Pancreas (tissue), 10 donors: Measurements from ENCODE around the gene TGM3. TPM values are rescaled to one million over a fixed set of nuclear protein-coding genes. Genes with fewer than 3 reads are reported as not detected.

Experiments used
- ATAC-seq, 4 donors: fragments of 200-7000 bp; cut with Tn5 transposase; one replicate each; pipeline versions ENCODE4 v1.8.0 to v1.9.1; 2020; ENCODE audit warnings: mild to moderate bottlenecking in 4 of 4, moderate library complexity in 4 of 4
- DNase-seq, 6 donors: peaks; one replicate each; pipeline ENCODE4 v3.0.0-alpha.2; 2020
- FAIRE-seq: peaks from 2 replicates; lab custom pipeline; 2012; peaks lifted over from hg19 to GRCh38; lab: Jason Lieb, UNC
- H3K27ac ChIP-seq, 4 donors: fragments of 200-600 bp; sonication (generic); 1 replicate in 3 of 4; 2 replicates in 1 of 4; pipeline versions ENCODE4 v1.5.0 to v1.8.0; 2020
- H3K27me3 ChIP-seq, 4 donors: fragments of 200-600 bp; one replicate each; pipeline ENCODE4 v1.8.0; 2021
- H3K36me3 ChIP-seq, 3 donors: fragments of 200-600 bp; sonication (generic) in 1 of 3; one replicate each; pipeline versions ENCODE4 v1.5.0 to v1.8.0; 2020 to 2021
- H3K4me1 ChIP-seq, 3 donors: fragments of 200-600 bp; one replicate each; pipeline ENCODE4 v1.8.0; 2021
- H3K4me3 ChIP-seq, 4 donors: fragments of 200-600 bp; sonication (generic) in 2 of 4; one replicate each; pipeline versions ENCODE4 v1.5.0 to v1.8.0; 2020 to 2021
- H3K9me3 ChIP-seq, 4 donors: fragments of 200-600 bp; one replicate each; pipeline ENCODE4 v1.8.0; 2021
- WGBS, 2 donors: extraction: QIAGEN DNeasy Blood & Tissue Kit; methylation state at CpG; one replicate each; pipeline ENCODE4 v1.1.7; 2013; 5-methylcytosine and 5-hydroxymethylcytosine counted together
- intact Hi-C, 3 donors: fragments of 100-400 bp; cut with DNase I; formaldehyde crosslinking; loops; one replicate each; pipeline versions ENCODE4 v1.11.1 to v1.14.2; 2022
- polyA plus RNA-seq, 2 donors: library from polyadenylated mRNA; stranded (reverse); fragments of 200-250 nt; gene quantifications; one replicate each; pipeline ENCODE4 v1.2.3, GENCODE V29; 2013
- total RNA-seq, 6 donors: library from RNA; stranded (reverse); fragmentation: NEBNext Ultra II Directional in 4 of 6; extraction: Animal tissue kit (Norgen Biotek cat#: 25700) in 4 of 6; gene quantifications; one replicate each; pipeline versions ENCODE4 v1.2.1 to v1.2.4, GENCODE V29; 2021 to 2023
- TF ChIP-seq, protein P1 (sequence below), 4 donors: fragments of 200-600 bp; sonication (generic) in 3 of 4; IDR thresholded peaks; one replicate each; pipeline versions ENCODE4 v1.5.0 to v1.8.0; 2021; ENCODE audit warnings: antibody characterized with exemption in 4 of 4
- donor health status: healthy with polysubstance abuse.
- donor health status: DM: no; HTN: no; CAD: no; lungs with moderate emphysema.
- donor health status: DM: no; HTN: no; CAD: no.
- donor health status: control.
- donor health status: control.
- donor health status: Bipolar disorder and iron deficiency.
- donor health status: DM: yes; HTN: yes; CAD: no.
- donor health status: DM: no; HTN: no; CAD: no.
- donor health status: DM: no; HTN: no; CAD: no.
- donor health status: DM: yes; HTN: yes; CAD: no.

Gene TGM3
- total and polyA plus RNA-seq, 8 donors: 0.06 to 0.40 (median 0.31) TPM; not detected in 3

DNA sequence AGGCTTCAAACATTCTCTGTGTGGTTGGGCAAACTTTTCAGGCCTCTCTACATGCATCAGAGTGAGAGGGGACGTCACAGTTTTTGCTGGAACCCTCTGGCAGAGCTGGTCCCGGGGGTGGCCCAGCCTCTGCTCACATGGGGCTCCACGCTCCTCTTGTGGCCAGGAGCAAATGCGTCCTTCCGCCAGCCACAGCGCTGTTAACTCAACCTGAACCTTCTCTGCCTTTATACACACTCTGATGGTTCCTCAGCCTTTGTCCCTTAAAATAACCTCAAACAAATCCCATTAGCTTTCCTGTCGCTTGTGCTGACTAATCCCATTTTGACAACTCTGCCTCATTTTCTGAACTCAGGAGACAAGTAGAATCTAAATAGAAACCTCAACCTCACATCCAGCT lies 45.5 kb downstream of the TGM3 start:
- Histone ChIP-seq H3K4me3 (no peak overlapping the region), H3K36me3 (no peaks in the 10 kb centered on the region), H3K27me3 (peaks cover 0 to 4% (median 0%) of the 10 kb centered on the region in 4 donors), H3K27ac (no peak overlapping the region), H3K9me3 (no peaks in the 10 kb centered on the region), H3K4me1 (no peaks in the 10 kb centered on the region)
- intact Hi-C loops: no loop called here
- no peak for FAIRE-seq
- 75 to 92% methylated on average over 7 of the region's 7 CpGs for WGBS, 2 donors
- DNase-seq: no peak
- TF ChIP-seq, protein P1, sequence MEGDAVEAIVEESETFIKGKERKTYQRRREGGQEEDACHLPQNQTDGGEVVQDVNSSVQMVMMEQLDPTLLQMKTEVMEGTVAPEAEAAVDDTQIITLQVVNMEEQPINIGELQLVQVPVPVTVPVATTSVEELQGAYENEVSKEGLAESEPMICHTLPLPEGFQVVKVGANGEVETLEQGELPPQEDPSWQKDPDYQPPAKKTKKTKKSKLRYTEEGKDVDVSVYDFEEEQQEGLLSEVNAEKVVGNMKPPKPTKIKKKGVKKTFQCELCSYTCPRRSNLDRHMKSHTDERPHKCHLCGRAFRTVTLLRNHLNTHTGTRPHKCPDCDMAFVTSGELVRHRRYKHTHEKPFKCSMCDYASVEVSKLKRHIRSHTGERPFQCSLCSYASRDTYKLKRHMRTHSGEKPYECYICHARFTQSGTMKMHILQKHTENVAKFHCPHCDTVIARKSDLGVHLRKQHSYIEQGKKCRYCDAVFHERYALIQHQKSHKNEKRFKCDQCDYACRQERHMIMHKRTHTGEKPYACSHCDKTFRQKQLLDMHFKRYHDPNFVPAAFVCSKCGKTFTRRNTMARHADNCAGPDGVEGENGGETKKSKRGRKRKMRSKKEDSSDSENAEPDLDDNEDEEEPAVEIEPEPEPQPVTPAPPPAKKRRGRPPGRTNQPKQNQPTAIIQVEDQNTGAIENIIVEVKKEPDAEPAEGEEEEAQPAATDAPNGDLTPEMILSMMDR (IDR thresholded peaks at IDR 0.05): no peak
- ATAC-seq: no peak

DNA sequence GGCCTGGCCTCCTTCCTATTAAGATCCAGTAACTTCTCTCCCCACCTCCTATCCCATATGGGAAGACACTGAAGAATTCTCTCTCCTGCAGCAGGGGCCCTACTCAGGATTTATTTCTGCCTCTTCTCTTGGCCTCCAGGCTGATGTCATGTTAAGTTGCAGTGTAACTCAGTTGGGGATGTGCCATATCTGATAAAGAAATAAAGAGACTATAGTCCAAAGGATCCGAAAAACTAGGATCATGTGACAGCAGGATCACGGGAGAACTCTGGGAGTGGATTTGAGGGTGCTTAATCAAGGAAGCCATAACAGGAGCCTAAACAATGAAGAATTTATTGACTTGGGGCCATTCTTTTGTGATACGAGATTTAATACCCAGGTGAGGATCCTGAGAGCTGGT lies 46.4 kb downstream of the TGM3 start:
- FAIRE-seq (no peak), ATAC-seq (no peak), DNase-seq (no peak)
- intact Hi-C loops: no loop called here
- TF ChIP-seq, protein P1 (IDR thresholded peaks at IDR 0.05): no peak
- Histone ChIP-seq H3K27me3 (peaks cover 0 to 4% (median 0%) of the 10 kb centered on the region in 4 donors), H3K36me3 (no peaks in the 10 kb centered on the region), H3K4me1 (no peaks in the 10 kb centered on the region), H3K27ac (no peak overlapping the region), H3K9me3 (no peaks in the 10 kb centered on the region), H3K4me3 (no peak overlapping the region)
- 47 to 49% methylated on average over 3 of the region's 3 CpGs for WGBS, 2 donors

DNA sequence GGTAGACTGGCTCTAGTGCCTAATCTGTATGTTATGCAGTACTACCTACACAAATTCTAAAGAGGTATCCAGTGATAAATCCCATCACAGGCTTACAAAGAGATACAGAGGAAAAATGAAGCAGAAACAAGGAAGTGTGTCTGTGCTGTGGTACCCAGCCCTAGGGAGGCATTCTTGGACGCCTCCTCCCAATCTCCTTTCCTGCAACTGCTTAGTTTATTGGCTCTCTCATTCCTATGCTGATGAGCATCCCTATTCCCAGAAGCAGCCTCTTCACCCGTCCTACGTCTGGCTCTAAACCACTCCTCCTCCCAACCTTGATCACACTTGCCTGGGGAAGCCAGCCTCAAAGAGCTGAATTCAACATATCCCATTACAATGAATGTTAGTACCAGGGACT lies 50.4 kb downstream of the TGM3 start:
- ATAC-seq: no peak
- DNase-seq: no peak
- no peaks in the 10 kb centered on the region for H3K4me1 ChIP-seq
- FAIRE-seq: no peak
- WGBS, 2 donors: 55 to 60% methylated on average over 3 of the region's 3 CpGs
- H3K36me3 ChIP-seq: no peaks in the 10 kb centered on the region
- TF ChIP-seq, protein P1 (IDR thresholded peaks at IDR 0.05): no peak
- H3K27ac ChIP-seq: no peak overlapping the region
- intact Hi-C loops: no loop called here
- H3K27me3 ChIP-seq: peaks cover 0 to 4% (median 0%) of the 10 kb centered on the region in 4 donors
- no peak overlapping the region for H3K4me3 ChIP-seq
- no peaks in the 10 kb centered on the region for H3K9me3 ChIP-seq

DNA sequence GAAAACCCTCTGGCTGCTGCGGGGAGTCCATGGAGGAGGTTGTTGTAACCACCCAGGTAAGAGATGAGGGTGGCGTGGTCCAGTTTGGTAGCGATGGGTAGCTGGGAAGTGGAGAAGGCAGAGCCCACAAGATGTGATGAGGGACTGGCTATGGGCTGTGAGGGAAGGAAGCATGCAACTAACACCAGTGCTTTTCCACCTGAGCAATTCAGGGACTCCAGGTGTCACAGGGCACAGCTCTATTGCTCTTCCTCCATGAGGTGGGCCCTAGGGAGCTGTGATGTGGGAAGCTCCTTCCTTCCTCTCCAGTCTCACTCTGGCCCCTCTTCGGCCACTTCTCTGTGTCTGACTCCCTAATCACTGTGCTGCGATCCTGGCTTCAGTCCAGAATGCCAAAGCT lies 52.5 kb downstream of the TGM3 start:
- Histone ChIP-seq H3K9me3 (no peaks in the 10 kb centered on the region), H3K27ac (no peak overlapping the region), H3K4me3 (no peak overlapping the region), H3K27me3 (peaks cover 0 to 4% (median 0%) of the 10 kb centered on the region in 4 donors), H3K4me1 (no peaks in the 10 kb centered on the region), H3K36me3 (no peaks in the 10 kb centered on the region)
- 62 to 70% methylated on average over 5 of the region's 5 CpGs for WGBS, 2 donors
- intact Hi-C loops: no loop called here
- TF ChIP-seq, protein P1 (IDR thresholded peaks at IDR 0.05): no peak
- no peak for DNase-seq
- FAIRE-seq: no peak
- no peak for ATAC-seq

DNA sequence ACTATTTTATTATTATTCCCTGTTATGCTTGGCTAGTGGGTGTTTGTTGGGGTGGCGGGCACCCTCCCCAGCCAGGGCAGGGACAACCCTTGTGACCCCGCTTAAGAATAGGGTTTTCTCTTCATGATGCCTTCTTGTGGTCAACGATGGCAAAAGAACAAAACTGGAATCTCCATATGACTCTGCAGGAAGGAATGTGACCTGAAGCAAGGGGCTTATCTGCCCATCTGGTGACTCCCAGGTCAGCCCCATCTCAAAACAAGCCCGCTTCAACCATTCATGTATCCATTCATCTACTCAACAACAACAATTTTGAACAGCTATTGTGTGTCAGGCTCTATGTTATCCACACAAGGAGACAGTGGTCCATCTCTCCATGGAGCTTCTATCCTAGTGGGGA lies 54.0 kb downstream of the TGM3 start:
- no peaks in the 10 kb centered on the region for H3K27me3 ChIP-seq
- no peaks in the 10 kb centered on the region for H3K4me1 ChIP-seq
- H3K9me3 ChIP-seq: no peaks in the 10 kb centered on the region
- no peak for ATAC-seq
- 51 to 55% methylated on average over 4 of the region's 4 CpGs for WGBS, 2 donors
- TF ChIP-seq, protein P1 (IDR thresholded peaks at IDR 0.05): no peak
- no peak overlapping the region for H3K4me3 ChIP-seq
- H3K27ac ChIP-seq: no peak overlapping the region
- no peaks in the 10 kb centered on the region for H3K36me3 ChIP-seq
- DNase-seq: no peak
- intact Hi-C loops: no loop called here
- FAIRE-seq: no peak
